HepG2 (cell line): ENCODE data around the gene PCSK6. TPM values are rescaled to one million over a fixed set of nuclear protein-coding genes. Genes with fewer than 3 reads are reported as not detected.

Experiments
- AKAP8 ChIP-seq: sonication (generic); formaldehyde crosslinking; IDR thresholded peaks from 2 replicates; pipeline ENCODE4 v1.5.1; 2020; ENCODE audit warnings: mild to moderate bottlenecking, missing genetic modification reagents
- ARNT ChIP-seq: fragments of 450-650 bp; IDR thresholded peaks from 2 replicates; pipeline ENCODE4 v1.6.1; 2017
- BORCS8-MEF2B ChIP-seq: sonication (generic); formaldehyde crosslinking; IDR thresholded peaks from 2 replicates; pipeline ENCODE4 v1.8.0; 2022; ENCODE audit warnings: mild to moderate bottlenecking, missing genetic modification reagents
- BRD4 ChIP-seq: sonication (generic); formaldehyde crosslinking; IDR thresholded peaks from 2 replicates; pipeline ENCODE4 v1.4.0; 2020; ENCODE audit warnings: missing genetic modification reagents
- CBX1 ChIP-seq: IDR thresholded peaks from one replicate; pipeline ENCODE4 v1.6.1; 2016; ENCODE audit warnings: antibody characterized with exemption, low read depth
- CREB1 ChIP-seq, 2 experiments: fragments of 450-650 bp in 1 of 2; IDR thresholded peaks; 2 replicates each; pipeline ENCODE4 v1.6.1; 2016 to 2017; ENCODE audit warnings: control low read depth in 1 of 2, mild to moderate bottlenecking in 1 of 2, missing compliant biosample characterization in 1 of 2, missing genetic modification characterization in 1 of 2
- KAT8 ChIP-seq: IDR thresholded peaks from 2 replicates; pipeline ENCODE4 v1.6.1; 2016; ENCODE audit warnings: missing genetic modification reagents, missing compliant biosample characterization
- KLF15 ChIP-seq: sonication (generic); formaldehyde crosslinking; IDR thresholded peaks from 2 replicates; pipeline ENCODE4 v1.8.1; 2023; ENCODE audit warnings: borderline replicate concordance, mild to moderate bottlenecking, inconsistent platforms, missing genetic modification reagents, mixed read lengths
- MAFG ChIP-seq: sonication (generic); formaldehyde crosslinking; IDR thresholded peaks from 2 replicates; pipeline ENCODE4 v1.5.1; 2020; ENCODE audit warnings: mild to moderate bottlenecking, missing genetic modification reagents
- MTERF4 ChIP-seq: sonication (generic); formaldehyde crosslinking; IDR thresholded peaks from 2 replicates; pipeline ENCODE4 v1.8.0; 2023; ENCODE audit warnings: mild to moderate bottlenecking, missing genetic modification reagents
- NFAT5 ChIP-seq: sonication (generic); formaldehyde crosslinking; IDR thresholded peaks from 2 replicates; pipeline ENCODE4 v1.4.0; 2020; ENCODE audit warnings: missing genetic modification reagents
- PHF20 ChIP-seq: sonication (generic); formaldehyde crosslinking; IDR thresholded peaks from 2 replicates; pipeline ENCODE4 v1.5.0; 2020; ENCODE audit warnings: mild to moderate bottlenecking, missing genetic modification reagents
- REXO4 ChIP-seq: sonication (generic); formaldehyde crosslinking; IDR thresholded peaks from 2 replicates; pipeline ENCODE4 v1.8.0; 2022; ENCODE audit warnings: missing genetic modification reagents, mild to moderate bottlenecking, borderline replicate concordance
- RFX3 ChIP-seq: IDR thresholded peaks from 2 replicates; pipeline ENCODE4 v1.6.1; 2016; ENCODE audit warnings: missing biosample characterization, missing genetic modification reagents
- RFXAP ChIP-seq: sonication (generic); formaldehyde crosslinking; IDR thresholded peaks from 2 replicates; pipeline ENCODE4 v1.4.0; 2020; ENCODE audit warnings: missing genetic modification reagents, borderline replicate concordance
- THAP9 ChIP-seq: sonication (generic); formaldehyde crosslinking; IDR thresholded peaks from 2 replicates; pipeline ENCODE4; 2020; ENCODE audit warnings: missing genetic modification reagents, mild to moderate bottlenecking, borderline replicate concordance
- ZNF382 ChIP-seq: sonication (generic); formaldehyde crosslinking; IDR thresholded peaks from 2 replicates; pipeline ENCODE4 v1.5.0; 2020; ENCODE audit warnings: missing genetic modification reagents, mild to moderate bottlenecking, borderline replicate concordance
- ZNF703 ChIP-seq: sonication (generic); formaldehyde crosslinking; IDR thresholded peaks from 2 replicates; pipeline ENCODE4 v1.5.1; 2020; ENCODE audit warnings: missing genetic modification reagents, mild to moderate bottlenecking, moderate library complexity, borderline replicate concordance
- ZNF761 ChIP-seq: sonication (generic); formaldehyde crosslinking; conservative IDR thresholded peaks from 2 replicates; pipeline ENCODE4 v1.4.0; 2020; ENCODE audit warnings: mild to moderate bottlenecking, missing genetic modification reagents
- ZNF782 ChIP-seq: sonication (generic); formaldehyde crosslinking; IDR thresholded peaks from 2 replicates; pipeline ENCODE4 v1.4.0; 2020; ENCODE audit warnings: missing genetic modification reagents, mild to moderate bottlenecking, borderline replicate concordance
- ZSCAN30 ChIP-seq: sonication (generic); formaldehyde crosslinking; IDR thresholded peaks from 2 replicates; pipeline ENCODE4 v1.5.0; 2020; ENCODE audit warnings: mild to moderate bottlenecking, missing genetic modification reagents
- polyA plus RNA-seq, 8 experiments: library from polyadenylated mRNA; depleted of rRNA in 3 of 8; stranded (reverse) in 7 of 8; unstranded in 1 of 8; fragments of >200 nt; fragmentation: Illumina TruSeq in 4 of 8; extraction: Trizol in 4 of 8; gene quantifications; 2 replicates each; pipeline versions ENCODE4 v1.2.1 to v1.2.3, GENCODE V29; 2011 to 2016; ENCODE audit warnings: low read depth in 4 of 8, missing spikeins in 1 of 8, mixed read lengths in 1 of 8; ENCODE audit not compliant: insufficient read depth in 1 of 8
- total RNA-seq, 5 experiments: library from RNA; depleted of rRNA; stranded (reverse); fragments of >200 nt; fragmentation: Illumina TruSeq; extraction: Trizol; gene quantifications; 2 replicates each; pipeline ENCODE4 v1.2.3, GENCODE V29; 2016; ENCODE audit warnings: low read depth in 1 of 5

PCSK6 gene
- total and polyA plus RNA-seq, 2 of the 13 experiments (the other 11 are each of a cell fraction or from before 2014, with no cell fraction given) = 56.5 to 155 TPM

GRCh38 chr15:101437618-101438481, 51.7 kb downstream of the PCSK6 start (continued):
- TF ChIP-seq NFAT5 (CRISPR knock-in tag) (0 out of 2 replicates have a peak, but pooled peaks have one; percentile 54), ZNF703 (CRISPR knock-in tag) (no peak), ZNF382 (CRISPR knock-in tag) (no peak), ZNF761 (CRISPR knock-in tag) (no peak), PHF20 (CRISPR knock-in tag) (no peak), KLF15 (no peak), RFX3 (CRISPR knock-in tag) (no peak), AKAP8 (CRISPR knock-in tag) (no peak), REXO4 (CRISPR knock-in tag) (no peak), RFXAP (CRISPR knock-in tag) (peak; percentile 57), ZSCAN30 (no peak), CBX1 (no peak), MAFG (CRISPR knock-in tag) (no peak), ARNT (no peak), ZNF782 (no peak), BRD4 (no peak), CREB1 (IDR thresholded peaks at IDR 0.05) (no peak), CREB1 (CRISPR knock-in tag; IDR thresholded peaks at IDR 0.05) (peak; percentile 47; the same call in 1 of the 2 replicates), THAP9 (CRISPR knock-in tag) (no peak), BORCS8-MEF2B (CRISPR knock-in tag) (0 out of 2 replicates have a peak, but pooled peaks have one; percentile 5), KAT8 (CRISPR knock-in tag) (no peak), MTERF4 (CRISPR knock-in tag) (no peak)
